HG03025 (cell line): ENCODE measurements around the gene BAHCC1.

Experiments used
- ATAC-seq: cut with Tn5 transposase; IDR thresholded peaks from one replicate; pipeline ENCODE4 v1.9.1; 2021; ENCODE audit warnings: mild to moderate bottlenecking, moderate library complexity; ENCODE audit not compliant: unreplicated experiment, low FRiP score

BAHCC1 gene

DNA sequence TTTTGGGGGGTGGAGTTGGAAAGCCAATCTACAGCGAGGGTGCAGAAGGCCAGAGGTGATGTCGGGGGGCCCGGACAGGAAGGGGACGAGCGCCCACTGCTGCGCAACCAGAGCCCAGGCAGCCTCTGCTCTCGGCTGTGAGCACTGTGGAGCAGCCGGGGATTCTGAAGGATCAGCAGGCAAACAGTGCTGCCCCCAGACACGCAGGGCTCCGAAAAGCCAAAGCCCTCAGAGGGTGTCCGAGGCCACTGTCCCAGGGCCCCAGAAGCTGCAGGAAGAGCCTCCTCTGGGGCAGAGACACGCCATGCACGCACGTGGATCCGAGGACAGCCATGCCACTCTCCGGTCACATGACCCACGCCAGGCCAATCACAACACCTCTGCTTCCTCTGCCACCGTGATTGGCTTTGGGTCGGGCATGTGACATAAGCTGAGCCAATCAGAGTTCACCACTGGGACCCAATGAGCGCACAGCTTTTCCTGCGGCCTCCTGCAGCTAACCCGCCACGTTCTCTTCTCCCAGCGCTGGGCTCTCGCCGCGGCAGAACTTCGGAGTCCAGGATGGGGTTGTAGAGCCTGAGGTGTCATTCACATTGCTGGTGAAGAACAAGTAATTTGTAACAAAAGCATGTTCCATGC, 76.7 kb downstream of the BAHCC1 start:
- no peak for ATAC-seq

DNA sequence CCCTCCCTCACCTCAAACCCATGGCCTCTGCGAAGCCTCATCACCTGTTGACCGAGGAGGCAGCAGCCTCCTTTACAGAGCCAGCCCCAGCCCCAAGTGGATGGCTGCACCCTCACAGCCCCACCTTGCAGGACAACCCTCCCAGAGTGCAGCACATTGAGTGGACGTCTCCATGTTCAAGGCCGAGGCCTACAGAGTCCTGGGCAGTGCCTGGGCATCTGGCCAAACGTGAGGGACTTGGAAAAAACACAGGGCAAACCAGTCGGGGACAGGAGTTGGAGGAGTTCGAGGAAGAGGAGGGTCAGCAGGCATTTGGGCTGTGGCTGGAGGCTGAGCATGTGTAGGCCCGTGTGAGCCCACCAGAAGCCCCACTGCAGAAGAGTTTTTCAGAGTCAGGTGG, 77.8 kb downstream of the BAHCC1 start:
- no peak for ATAC-seq

DNA sequence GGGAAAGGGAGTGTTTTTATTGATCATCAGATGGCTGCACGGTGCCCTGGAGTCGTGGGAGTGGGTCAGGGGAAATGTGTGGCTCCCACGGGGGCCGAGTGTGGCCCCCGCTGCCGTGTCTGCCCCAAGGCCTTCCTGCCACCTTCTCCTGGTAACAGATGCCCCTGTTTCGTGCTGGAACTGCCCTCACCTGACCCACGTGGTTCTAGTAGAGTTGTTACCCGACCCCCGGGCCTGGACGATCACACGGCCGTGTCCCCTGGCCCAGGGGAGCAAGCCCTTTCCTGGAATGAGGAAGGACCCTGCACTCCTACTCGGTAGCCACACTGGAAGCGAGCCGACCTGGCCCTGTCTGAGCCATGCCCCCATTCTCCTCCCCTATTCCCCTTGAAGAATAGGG, 79.7 kb downstream of the BAHCC1 start:
- ATAC-seq = no peak

DNA sequence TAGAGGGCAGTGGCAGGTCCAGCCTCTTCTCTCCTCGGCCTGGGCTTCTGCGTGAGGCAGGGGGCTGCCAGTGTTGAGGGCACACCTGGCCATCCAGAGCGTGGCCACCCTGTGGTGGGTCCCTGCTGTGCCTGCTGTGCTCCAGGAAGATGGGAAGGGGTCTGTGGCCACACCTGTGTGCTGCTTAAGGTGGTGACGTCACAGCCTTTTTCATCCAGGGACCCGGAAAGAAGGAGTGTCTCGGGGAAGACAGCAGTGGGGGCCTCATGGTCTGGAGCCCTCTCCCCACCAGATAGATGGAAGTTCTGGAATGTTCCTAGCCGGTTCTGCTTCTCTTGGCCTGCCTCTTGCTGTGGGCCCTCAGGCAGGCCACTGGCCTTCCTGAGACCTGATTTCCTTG, 80.8 kb downstream of the BAHCC1 start:
- no peak for ATAC-seq

DNA sequence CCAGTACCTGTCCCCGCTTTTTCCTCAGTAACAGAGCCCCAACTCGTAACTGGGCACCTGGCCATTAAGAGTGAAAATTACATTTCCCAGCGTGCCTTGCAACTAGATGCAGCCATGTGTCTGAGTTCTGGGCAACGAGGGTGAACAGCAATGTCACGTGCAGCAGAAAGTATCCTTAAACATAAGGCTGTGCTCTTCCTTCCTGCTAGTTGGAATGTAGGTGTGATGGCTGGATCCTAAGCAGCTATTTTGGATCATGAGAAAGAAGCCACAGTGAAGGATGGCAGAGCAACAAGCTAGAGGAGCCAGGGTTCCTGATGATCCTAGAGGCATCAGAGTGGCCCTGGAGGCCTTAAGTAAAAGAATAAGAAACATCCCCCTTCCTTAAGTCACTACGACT, 81.4 kb downstream of the BAHCC1 start:
- no peak for ATAC-seq

DNA sequence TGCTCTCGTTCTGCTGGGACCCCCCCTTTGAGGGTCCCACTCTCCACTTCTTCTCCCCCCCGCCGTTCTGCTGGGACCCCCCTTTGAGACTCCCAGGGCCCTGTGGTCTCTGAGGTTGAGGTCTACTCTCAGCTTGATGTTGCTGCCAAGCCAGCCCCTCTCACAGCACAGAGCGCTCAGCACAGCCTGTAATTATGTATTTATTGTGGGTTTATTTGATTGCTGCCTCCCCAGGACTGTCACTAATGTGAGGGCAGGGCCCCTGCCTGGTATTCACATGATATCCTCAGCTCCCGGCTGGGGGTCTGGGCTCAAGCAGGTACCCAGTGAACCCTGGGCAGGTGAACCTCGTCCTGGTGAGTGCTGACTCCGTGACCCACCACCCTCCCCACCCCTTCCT, 81.9 kb downstream of the BAHCC1 start:
- no peak for ATAC-seq

DNA sequence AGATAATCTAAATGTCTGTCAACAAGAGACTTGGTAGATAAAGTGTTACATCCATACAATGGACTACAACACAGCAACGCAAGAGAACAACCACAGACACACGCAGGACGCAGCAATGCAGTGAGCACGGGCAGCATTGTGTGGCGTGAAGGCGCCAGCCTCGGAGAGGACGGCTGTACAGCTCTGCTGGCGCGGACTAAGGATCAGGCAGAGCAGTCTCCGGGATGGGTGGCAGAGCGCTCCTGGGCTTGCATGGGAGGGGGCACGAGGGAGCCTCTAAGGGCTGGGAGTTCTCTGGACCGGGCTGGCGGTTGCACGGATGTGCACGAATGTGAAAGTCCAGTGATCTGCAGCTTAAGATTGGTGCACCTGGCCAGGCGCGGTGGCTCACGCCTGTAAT, 82.9 kb downstream of the BAHCC1 start:
- ATAC-seq = no peak

DNA sequence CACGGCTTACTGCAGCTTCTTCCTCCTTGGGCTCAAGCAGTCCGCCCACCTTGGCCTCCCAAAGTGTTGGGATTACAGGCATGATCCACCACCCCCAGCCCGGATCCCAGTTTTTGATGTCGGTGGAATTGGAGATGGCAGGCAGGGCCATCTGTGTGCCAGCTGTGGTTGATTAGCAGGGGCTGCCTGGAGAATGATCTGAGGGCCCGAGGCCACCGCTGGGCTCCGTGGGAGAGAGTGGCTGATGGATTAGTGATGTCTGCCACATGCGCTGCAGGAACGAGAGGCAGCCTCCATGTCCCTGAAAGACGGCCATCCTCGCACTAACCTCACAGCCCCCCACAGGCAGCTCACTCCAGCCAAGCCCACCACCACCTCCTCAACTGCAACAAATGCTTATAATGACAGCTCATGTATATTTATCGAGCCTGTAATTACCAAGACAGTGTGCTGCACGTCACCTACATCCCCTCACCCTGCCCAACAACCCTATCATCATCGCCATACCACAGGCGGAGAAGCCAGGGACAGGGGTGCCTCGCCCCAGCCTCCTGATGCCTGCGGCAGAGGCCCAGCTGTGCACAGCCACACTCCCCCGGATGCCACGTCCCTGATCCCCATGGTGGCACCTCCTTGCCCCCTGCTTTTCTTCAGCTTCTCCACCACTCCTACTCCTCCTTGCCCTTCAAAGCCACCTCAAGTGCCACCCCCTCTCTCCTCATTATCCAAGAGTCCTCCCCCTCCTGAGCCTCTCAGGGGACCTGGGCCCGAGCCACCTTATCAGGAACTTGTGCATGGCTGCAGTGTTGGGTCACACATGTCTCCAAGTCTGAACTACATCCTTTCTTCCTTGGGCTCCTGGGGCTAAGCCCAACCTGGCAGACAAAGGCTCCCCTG, 84.2 kb downstream of the BAHCC1 start:
- no peak for ATAC-seq

DNA sequence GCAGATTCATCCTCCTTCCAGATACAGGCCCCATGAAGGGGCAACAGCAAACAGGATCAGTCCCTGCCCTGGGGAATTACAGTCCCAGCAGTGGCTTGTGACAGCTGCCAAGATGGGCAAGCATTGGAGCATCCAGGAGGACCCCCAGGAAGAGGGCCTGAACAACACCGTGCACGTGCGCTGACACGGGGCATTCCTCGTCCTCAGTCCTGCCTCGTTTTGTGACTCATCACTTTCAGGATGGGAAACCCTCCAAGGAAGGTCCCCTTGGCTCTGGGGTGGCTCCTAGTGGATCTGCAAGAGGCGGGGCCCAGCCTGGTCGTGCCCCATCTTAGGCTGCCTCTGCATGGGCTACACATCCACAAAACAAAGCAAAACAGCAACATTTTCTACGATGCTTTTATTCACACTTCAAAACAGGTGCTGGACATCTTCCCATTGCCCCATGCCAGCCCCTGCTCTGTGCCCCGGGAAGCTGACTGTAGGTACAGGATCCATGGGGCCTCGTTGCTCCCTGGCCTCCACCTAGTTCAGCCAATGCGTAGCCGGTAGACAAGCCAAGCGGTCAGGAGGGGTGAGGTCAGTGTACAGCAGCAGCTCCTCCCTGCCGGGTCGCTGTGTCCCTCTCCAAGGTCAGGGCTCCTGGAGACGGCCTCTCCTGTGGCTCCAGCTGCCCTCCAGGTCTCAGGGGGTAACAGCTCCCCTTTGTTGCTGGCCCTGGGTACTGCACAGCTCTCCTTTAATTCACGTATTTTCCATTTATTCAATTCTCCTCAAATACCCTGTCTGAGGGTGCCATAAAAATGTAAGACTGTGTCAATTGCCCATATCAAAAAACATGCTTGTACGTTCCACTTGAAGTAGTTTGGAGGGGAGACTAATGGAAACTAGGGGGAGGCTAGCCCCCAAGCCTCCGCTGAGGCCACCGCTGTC, 85.1 kb downstream of the BAHCC1 start:
- no peak for ATAC-seq

DNA sequence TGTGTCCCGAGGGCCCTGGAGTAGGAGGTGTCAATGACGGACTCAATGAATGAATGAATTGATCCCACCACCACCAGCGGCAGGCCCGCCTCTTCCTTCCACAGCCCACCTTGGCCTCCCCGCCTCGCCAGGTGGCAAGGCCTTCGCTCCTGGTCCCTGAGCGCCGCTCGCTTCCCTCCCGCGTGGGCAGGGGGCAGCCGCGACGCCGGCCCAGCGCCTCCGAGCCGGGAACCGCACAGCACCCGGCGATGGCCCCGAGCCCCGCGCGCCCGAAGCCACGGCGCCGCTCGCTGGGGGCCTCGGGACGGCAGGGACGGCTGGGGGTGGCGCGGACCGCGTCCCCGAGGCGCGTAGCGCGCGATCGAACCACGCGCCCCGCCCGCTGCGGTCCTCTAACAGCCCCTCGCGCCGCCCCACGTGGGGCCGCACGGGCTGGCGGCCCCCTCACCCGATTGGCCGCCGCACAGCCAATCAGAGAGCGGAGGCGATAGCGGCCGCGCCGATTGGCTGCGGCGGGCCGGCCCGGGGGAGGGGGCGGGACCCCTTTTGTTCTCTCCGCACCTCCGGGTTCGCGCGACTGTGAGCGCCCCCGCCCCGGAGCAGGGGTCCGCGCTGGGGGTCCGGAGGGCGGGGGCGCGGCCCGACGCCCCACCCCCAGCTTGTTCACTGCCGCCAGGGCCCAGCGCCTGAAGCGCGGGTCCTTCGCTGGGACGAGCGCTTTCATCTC, 86.0 kb downstream of the BAHCC1 start:
- ATAC-seq = no peak

DNA sequence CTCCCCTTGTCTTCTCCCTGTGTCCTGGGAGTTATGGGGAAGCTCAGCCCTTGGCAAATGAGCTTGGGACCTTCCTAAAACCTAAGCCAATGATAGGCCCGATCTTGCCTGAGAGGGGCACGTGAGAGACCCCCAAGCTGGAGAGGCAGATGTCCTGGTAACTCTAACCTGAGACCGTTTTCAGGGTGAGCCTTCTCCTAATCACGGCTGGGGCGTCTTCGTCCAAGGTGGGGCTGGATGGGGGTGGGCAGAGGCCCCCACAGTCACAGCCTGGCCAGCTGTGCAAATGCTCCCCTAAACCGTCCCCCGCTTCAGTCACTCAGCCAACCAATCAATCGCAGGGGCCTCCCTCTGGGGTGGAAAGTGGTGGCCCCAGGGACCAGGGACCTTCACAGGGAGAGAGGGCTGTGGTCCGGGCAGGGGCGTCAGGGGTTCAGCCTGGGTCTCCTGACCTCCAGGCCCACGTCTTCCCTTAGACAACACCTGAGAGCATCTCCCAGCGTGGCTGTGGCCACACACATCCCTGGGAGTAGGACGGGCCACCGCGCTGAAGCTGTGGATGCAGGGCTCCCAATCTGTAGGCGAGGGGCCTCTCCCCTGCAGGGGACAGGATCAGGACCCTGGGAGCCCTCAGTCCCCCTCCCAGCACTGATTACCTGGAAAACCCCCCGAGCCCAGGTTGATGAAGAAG, 86.7 kb downstream of the BAHCC1 start:
- ATAC-seq = no peak

DNA sequence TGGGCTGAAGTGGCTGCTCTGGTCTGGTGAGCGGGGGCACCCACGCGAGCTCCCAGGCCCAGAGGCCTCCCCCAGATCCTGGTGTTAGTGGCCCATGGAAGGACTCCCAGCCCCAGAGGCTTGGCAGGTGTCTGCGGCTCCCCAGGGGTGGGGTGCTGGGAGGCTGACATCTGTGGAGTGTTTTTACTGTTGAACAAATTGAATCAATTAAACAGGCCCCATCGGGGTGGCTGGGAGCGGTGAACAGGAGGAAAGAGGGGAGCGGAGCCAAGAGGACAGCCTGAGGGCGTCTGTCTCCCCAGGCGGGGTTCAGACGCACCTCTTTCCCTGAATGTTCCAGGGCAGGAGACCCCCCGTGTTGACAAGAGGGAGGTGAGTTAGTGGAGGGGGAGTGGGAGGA, 87.4 kb downstream of the BAHCC1 start:
- no peak for ATAC-seq

DNA sequence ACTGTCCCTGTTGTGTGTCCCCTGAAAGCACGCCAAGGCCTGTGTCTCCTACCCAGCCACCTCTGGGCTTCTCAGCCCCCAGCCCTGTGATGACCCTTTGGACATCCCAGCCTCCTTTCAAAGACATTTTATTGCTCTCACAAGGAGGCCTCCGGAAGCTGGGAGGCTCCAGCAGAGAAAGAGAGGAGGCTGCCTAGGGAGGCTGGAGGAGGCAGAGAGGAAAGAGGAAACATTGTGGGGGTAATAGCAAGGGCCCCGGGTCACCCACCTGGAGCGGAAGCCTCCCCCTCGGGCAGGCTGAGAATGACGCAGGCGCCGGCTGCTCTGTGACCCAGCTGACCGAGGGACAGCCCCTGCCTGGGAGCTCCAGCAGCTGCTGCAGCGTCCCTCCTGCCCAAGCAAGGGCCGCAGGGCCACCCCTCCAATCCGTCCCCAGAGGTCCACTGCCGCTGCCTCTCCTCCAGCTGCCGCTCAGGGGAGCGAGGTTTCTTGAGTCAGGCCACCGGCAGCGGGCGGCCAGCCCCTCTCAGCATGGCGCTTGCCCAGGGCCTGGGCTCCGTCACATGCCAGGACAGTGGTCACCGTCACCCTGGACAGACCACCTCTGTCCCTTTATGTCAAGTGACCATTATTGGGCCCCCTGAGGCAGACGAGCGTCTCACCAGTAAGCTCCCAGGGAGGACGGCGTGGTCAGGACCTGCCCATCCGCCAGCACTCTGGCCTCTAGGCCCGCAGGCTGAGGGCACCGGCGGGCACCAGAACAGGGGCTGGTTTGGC, 88.0 kb downstream of the BAHCC1 start:
- no peak for ATAC-seq

DNA sequence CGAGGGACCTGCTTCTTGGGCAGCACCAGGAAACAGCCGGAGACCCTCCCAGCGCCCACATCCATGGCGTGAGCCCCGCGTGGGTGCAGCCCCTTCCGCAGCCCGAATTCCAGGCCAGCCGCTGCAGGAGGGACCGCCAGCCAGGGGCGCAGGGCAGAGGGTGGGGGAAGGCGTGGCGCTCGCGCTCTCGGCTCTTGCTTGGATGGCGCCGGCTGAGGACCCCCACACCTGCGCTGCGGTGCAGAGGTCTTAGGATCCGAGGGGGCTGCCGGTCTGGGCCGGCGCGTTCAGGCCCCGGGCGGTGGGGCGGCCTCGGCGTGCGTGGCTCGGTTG, 88.6 kb downstream of the BAHCC1 start:
- no peak for ATAC-seq

DNA sequence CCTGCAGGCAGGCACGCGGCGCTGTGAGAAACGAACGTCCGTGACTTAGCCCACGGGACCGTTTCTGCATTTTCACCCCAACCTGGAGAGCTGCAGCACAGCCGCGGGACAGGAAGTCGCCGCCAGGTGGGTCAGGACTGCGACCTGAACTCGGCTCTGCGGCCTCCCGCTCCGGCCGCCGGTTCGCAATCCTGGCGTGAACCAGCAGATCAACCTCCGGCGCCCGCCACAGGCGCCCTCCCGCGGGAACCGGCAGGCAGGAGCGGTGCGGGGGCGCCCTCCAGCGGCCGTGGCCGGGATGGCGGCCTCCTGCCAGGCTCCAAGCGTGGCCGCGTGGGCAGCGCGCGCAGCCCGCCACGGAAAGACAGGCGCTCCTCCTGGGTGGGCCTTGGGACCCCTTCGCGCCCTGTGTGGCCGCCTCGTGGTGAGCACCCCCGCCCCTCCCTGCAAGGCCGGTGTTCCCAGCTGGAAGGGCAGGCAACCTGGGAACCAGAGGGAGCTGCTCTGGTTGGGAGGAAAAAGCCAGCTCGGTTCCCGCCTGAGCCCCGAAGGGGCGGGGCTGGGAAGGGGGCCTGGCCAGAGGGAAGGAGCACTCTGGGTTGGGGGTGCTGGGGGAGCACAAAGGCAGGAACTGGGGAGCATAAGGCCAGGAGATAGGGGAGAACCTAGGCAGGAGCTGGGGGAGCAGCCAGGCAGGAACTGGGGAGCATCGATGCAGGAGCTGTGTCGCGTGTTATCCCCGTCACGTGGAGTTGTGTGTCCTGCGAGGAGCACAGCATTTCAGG, 89.1 kb downstream of the BAHCC1 start:
- ATAC-seq = no peak

DNA sequence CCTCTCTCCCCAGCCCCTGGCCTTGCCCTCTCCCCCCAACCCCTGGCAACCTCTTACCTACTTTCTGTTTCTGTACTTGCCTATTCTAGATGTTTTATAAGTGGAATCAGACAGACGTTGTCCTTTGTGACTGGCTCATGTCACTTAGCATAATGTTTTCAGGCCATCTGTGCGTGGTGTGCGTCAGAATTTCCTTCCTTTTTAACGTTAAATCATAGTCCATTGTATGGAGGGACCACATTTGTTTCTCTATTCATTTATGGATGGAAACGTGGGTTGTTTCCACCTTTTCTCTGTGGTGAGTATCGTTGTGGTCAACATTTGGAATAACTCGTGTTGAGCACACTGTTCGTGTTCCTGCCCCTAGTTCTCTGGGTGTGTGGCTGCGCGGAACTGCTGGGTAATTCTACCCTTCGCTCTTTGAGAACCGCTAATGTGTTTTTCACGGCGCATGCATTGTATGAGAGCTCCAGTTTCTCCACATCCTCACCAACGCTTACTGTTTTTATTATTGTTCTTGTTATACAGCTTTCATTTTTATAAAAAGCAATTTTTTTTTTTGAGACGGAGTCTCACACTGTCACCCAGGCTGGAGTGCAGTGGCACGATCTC, 91.0 kb downstream of the BAHCC1 start:
- ATAC-seq = no peak

DNA sequence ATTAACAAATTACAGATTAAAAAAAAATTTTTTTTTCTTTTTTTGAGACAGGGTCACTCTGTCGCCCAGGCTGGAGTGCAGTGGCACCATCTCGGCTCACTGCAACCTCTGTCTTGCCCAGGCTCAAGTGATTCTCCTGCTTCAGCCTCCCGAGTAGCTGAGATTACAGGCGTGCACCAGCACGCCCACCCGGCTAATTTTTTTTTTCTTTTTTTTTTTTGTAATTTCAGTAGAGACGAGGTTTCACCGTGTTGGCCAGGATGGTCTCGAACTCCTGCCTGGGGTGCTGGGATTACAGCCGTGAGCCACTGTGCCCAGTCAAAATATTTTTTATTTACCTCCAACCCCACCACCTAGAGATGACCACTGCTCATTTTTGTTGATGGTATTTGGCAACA, 91.8 kb downstream of the BAHCC1 start:
- no peak for ATAC-seq
